H9 (cell line): ENCODE measurements around the gene ZIM2. TPM values are rescaled to one million over a fixed set of nuclear protein-coding genes. Genes with fewer than 3 reads are reported as not detected.

Source experiments
- DNase-seq: peaks from one replicate; pipeline ENCODE4 v3.0.0-alpha.2; 2017
- H2AFZ ChIP-seq: one replicate; pipeline ENCODE4 v1.6.1; 2013; ENCODE audit warnings: mild to moderate bottlenecking, low read length, control low read depth, moderate library complexity
- H2AK5ac ChIP-seq: 2 replicates; pipeline ENCODE4 v1.6.1; 2013; ENCODE audit warnings: low read length, control low read depth, mixed read lengths; ENCODE audit not compliant: insufficient read length
- H2BK120ac ChIP-seq: one replicate; pipeline ENCODE4 v1.6.1; 2013; ENCODE audit warnings: low read depth, mild to moderate bottlenecking, low read length, control low read depth, inconsistent platforms; ENCODE audit not compliant: poor library complexity, severe bottlenecking
- H2BK12ac ChIP-seq: 2 replicates; pipeline ENCODE4 v1.6.1; 2013; ENCODE audit warnings: low read length, control low read depth, mixed read lengths, low read depth; ENCODE audit not compliant: insufficient read length
- H2BK15ac ChIP-seq: 2 replicates; pipeline ENCODE4 v1.6.1; 2013; ENCODE audit warnings: low read depth, low read length, control low read depth
- H2BK20ac ChIP-seq: one replicate; pipeline ENCODE4 v1.6.1; 2013; ENCODE audit warnings: low read depth, mild to moderate bottlenecking, low read length, control low read depth, inconsistent platforms; ENCODE audit not compliant: poor library complexity, severe bottlenecking
- H2BK5ac ChIP-seq: 2 replicates; pipeline ENCODE4 v1.6.1; 2013; ENCODE audit warnings: low read length, control low read depth, mixed read lengths; ENCODE audit not compliant: insufficient read length
- H3K14ac ChIP-seq: 2 replicates; pipeline ENCODE4 v1.6.1; 2013; ENCODE audit warnings: low read length, control low read depth; ENCODE audit not compliant: insufficient read depth
- H3K18ac ChIP-seq: 2 replicates; pipeline ENCODE4 v1.6.1; 2013; ENCODE audit warnings: low read depth, mild to moderate bottlenecking, mixed read lengths, low read length, control low read depth; ENCODE audit not compliant: insufficient read length
- H3K23ac ChIP-seq: 2 replicates; pipeline ENCODE4 v1.6.1; 2013; ENCODE audit warnings: low read length, control low read depth, mixed read lengths, low read depth; ENCODE audit not compliant: insufficient read length
- H3K23me2 ChIP-seq: 2 replicates; pipeline ENCODE4 v1.6.1; 2013; ENCODE audit warnings: low read depth, mild to moderate bottlenecking, mixed read lengths, low read length, control low read depth; ENCODE audit not compliant: insufficient read length, poor library complexity, severe bottlenecking
- H3K27ac ChIP-seq: 2 replicates; pipeline ENCODE4 v1.5.1; 2013; ENCODE audit warnings: low read length, control low read depth, mixed read lengths, low read depth; ENCODE audit not compliant: insufficient read length
- H3K27me3 ChIP-seq: 2 replicates; pipeline ENCODE4 v1.6.1; 2013; ENCODE audit warnings: low read length, control low read depth, inconsistent platforms; ENCODE audit not compliant: insufficient read depth
- H3K4ac ChIP-seq: 2 replicates; pipeline ENCODE4 v1.6.1; 2013; ENCODE audit warnings: low read depth, mild to moderate bottlenecking, control low read depth, inconsistent platforms, low read length, moderate library complexity
- H3K4me1 ChIP-seq: 2 replicates; pipeline ENCODE4 v1.6.1; 2013; ENCODE audit warnings: low read length, control low read depth, inconsistent platforms; ENCODE audit not compliant: insufficient read depth
- H3K4me2 ChIP-seq: 2 replicates; pipeline ENCODE4 v1.6.1; 2013; ENCODE audit warnings: low read length, control low read depth, mixed read lengths; ENCODE audit not compliant: insufficient read length, insufficient read depth
- H3K56ac ChIP-seq: 2 replicates; pipeline ENCODE4 v1.6.1; 2013; ENCODE audit warnings: low read depth, mild to moderate bottlenecking, mixed read lengths, low read length, control low read depth; ENCODE audit not compliant: insufficient read length
- H3K79me1 ChIP-seq: 2 replicates; pipeline ENCODE4 v1.6.1; 2013; ENCODE audit warnings: low read depth, mild to moderate bottlenecking, moderate library complexity, low read length, control low read depth, inconsistent platforms; ENCODE audit not compliant: insufficient read depth, poor library complexity, severe bottlenecking
- H3K79me2 ChIP-seq: 2 replicates; pipeline ENCODE4 v1.6.1; 2013; ENCODE audit warnings: low read length, control low read depth, inconsistent platforms; ENCODE audit not compliant: insufficient read depth
- H3K9ac ChIP-seq: 2 replicates; pipeline ENCODE4 v1.6.1; 2013; ENCODE audit warnings: low read length, control low read depth, mixed read lengths; ENCODE audit not compliant: insufficient read length; ENCODE audit errors: extremely low read depth
- H3K9me3 ChIP-seq: one replicate; pipeline ENCODE4 v1.6.1; 2013; ENCODE audit warnings: low read depth, low read length, inconsistent platforms; ENCODE audit not compliant: control insufficient read depth
- H3T11ph ChIP-seq: one replicate; pipeline ENCODE4 v1.6.1; 2013; ENCODE audit warnings: mild to moderate bottlenecking, low read length, control low read depth, inconsistent platforms
- H4K20me1 ChIP-seq: one replicate; pipeline ENCODE4 v1.6.1; 2013; ENCODE audit not compliant: control insufficient read depth, insufficient read length, insufficient read depth
- H4K5ac ChIP-seq: 2 replicates; pipeline ENCODE4 v1.6.1; 2013; ENCODE audit warnings: low read depth, mild to moderate bottlenecking, mixed read lengths, low read length, control low read depth; ENCODE audit not compliant: insufficient read length
- H4K8ac ChIP-seq: replicated peaks from 2 replicates; pipeline ENCODE4 v1.6.1; 2013; ENCODE audit warnings: low read length, control low read depth, mixed read lengths, low read depth; ENCODE audit not compliant: insufficient read length
- H4K91ac ChIP-seq: 2 replicates; pipeline ENCODE4 v1.6.1; 2013; ENCODE audit warnings: low read depth, mild to moderate bottlenecking, moderate library complexity, mixed read lengths, low read length, control low read depth; ENCODE audit not compliant: insufficient read length
- H3K27ac Mint-ChIP-seq, 3 experiments: 2 replicates in 2 of 3; 3 replicates in 1 of 3; pipeline ENCODE4 v1.8.0; 2020 to 2021; ENCODE audit warnings: mixed read lengths in 3 of 3, mild to moderate bottlenecking in 1 of 3, moderate library complexity in 1 of 3
- H3K27me3 Mint-ChIP-seq: 2 replicates; pipeline ENCODE4 v1.8.0; 2021; ENCODE audit warnings: low read depth, mild to moderate bottlenecking, moderate library complexity, mixed read lengths
- H3K36me3 Mint-ChIP-seq, 3 experiments: 2 replicates in 2 of 3; 3 replicates in 1 of 3; pipeline ENCODE4 v1.8.0; 2020 to 2021; ENCODE audit warnings: low read depth in 3 of 3, mixed read lengths in 3 of 3; ENCODE audit not compliant: insufficient read depth in 1 of 3
- H3K4me1 Mint-ChIP-seq, 2 experiments: 2 replicates each; pipeline ENCODE4 v1.8.0; 2020; ENCODE audit warnings: mixed read lengths in 2 of 2
- H3K4me3 Mint-ChIP-seq, 2 experiments: 2 replicates in 1 of 2; 3 replicates in 1 of 2; pipeline ENCODE4 v1.8.0; 2020 to 2021; ENCODE audit warnings: mild to moderate bottlenecking in 2 of 2, mixed read lengths in 2 of 2, moderate library complexity in 1 of 2
- H3K9me3 Mint-ChIP-seq, 2 experiments: 2 replicates in 1 of 2; 3 replicates in 1 of 2; pipeline ENCODE4 v1.8.0; 2020; ENCODE audit warnings: mild to moderate bottlenecking in 2 of 2, mixed read lengths in 2 of 2, moderate library complexity in 1 of 2
- WGBS: extraction: QIAGEN DNeasy Blood & Tissue Kit; methylation state at CpG from one replicate; pipeline ENCODE4 v1.1.7; 2013; ENCODE audit warnings: missing lambda C conversion rate, low lambda C conversion rate, mixed read lengths; ENCODE audit not compliant: insufficient read length; ENCODE audit errors: extremely low coverage; 5-methylcytosine and 5-hydroxymethylcytosine counted together
- total RNA-seq: library from RNA; stranded (reverse); gene quantifications from 2 replicates; pipeline ENCODE4 v1.2.1, GENCODE V29; 2021
- TF ChIP-seq, protein P1 (sequence below): fragments of 200-600 bp; sonication (generic); conservative IDR thresholded peaks from 3 replicates; pipeline ENCODE4 v1.8.0; 2021; ENCODE audit warnings: antibody characterized with exemption, mild to moderate bottlenecking

Gene ZIM2
- total RNA-seq, 1 experiment from 2014 or later = not detected

DNA sequence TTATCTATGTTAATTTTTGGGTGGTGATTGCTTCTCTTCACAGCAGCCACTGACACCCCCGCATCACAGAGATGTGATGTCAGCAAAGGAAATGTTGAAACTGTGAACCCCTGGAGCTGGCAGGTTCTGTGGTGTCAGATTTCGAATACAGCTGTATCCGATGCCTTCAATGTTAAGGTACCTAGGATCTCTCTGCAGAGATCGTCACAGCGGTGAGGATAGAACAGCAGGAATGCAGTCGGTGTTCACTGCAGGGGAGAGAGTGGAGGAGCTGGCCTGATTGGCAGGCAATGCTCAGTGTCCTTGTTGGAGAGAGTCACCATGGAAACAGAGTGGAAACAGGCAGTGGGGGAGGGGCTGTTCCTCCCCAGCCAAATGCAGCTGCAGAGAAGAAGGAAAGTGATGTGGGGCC, 89.4 kb downstream of the ZIM2 start:
- no peaks in the 10 kb centered on the region for H3K23me2 ChIP-seq
- H3K4me2 ChIP-seq = no peak overlapping the region
- peaks cover 45% of the 10 kb centered on the region for H3K9me3 ChIP-seq
- no peak overlapping the region for H3K4me3 Mint-ChIP-seq
- no peak overlapping the region for H3K9ac ChIP-seq
- no peak overlapping the region for H2BK120ac ChIP-seq
- peaks cover 15 to 46% (median 21%) of the 10 kb centered on the region in 3 experiments for H3K36me3 Mint-ChIP-seq
- no peak overlapping the region for H4K91ac ChIP-seq
- no CpG with 5 or more reads among the region's 6 CpGs for WGBS
- no peaks in the 10 kb centered on the region for H4K20me1 ChIP-seq
- H2BK15ac ChIP-seq = no peak overlapping the region
- no peak overlapping the region for H2AFZ ChIP-seq
- no peak overlapping the region for H3K27ac Mint-ChIP-seq
- H3K4me1 Mint-ChIP-seq = no peaks in the 10 kb centered on the region
- H3K23ac ChIP-seq = no peak overlapping the region
- no peak overlapping the region for H3K14ac ChIP-seq
- no peak overlapping the region for H4K5ac ChIP-seq
- H3K56ac ChIP-seq = no peak overlapping the region
- H2BK5ac ChIP-seq = no peak overlapping the region
- H3K9me3 Mint-ChIP-seq = peaks cover 86 to 95% of the 10 kb centered on the region in 2 experiments
- H3T11ph ChIP-seq = no peak overlapping the region
- no peak overlapping the region for H3K18ac ChIP-seq
- no peaks in the 10 kb centered on the region for H3K27me3 ChIP-seq
- no peak overlapping the region for H2BK12ac ChIP-seq
- no peaks in the 10 kb centered on the region for H3K79me2 ChIP-seq
- no peak overlapping the region for H2BK20ac ChIP-seq
- no peak overlapping the region for H3K27ac ChIP-seq
- H2AK5ac ChIP-seq = no peak overlapping the region
- H3K4ac ChIP-seq = no peak overlapping the region
- H4K8ac ChIP-seq = no peak overlapping the region
- H3K79me1 ChIP-seq = no peaks in the 10 kb centered on the region
- H3K27me3 Mint-ChIP-seq = peaks cover 6% of the 10 kb centered on the region; the same call in 1 of the 2 replicates
- no peak for DNase-seq
- H3K4me1 ChIP-seq = no peaks in the 10 kb centered on the region
- TF ChIP-seq, protein P1, sequence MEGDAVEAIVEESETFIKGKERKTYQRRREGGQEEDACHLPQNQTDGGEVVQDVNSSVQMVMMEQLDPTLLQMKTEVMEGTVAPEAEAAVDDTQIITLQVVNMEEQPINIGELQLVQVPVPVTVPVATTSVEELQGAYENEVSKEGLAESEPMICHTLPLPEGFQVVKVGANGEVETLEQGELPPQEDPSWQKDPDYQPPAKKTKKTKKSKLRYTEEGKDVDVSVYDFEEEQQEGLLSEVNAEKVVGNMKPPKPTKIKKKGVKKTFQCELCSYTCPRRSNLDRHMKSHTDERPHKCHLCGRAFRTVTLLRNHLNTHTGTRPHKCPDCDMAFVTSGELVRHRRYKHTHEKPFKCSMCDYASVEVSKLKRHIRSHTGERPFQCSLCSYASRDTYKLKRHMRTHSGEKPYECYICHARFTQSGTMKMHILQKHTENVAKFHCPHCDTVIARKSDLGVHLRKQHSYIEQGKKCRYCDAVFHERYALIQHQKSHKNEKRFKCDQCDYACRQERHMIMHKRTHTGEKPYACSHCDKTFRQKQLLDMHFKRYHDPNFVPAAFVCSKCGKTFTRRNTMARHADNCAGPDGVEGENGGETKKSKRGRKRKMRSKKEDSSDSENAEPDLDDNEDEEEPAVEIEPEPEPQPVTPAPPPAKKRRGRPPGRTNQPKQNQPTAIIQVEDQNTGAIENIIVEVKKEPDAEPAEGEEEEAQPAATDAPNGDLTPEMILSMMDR = no peak
